GM20000 (cell line): ENCODE results near the gene RNF166.

Experiments used
- DNase-seq: peaks from one replicate; pipeline ENCODE4 v3.0.0; 2012; ENCODE audit warnings: low spot score
- CTCF ChIP-seq: IDR thresholded peaks from 2 replicates; pipeline ENCODE4 v1.5.1; 2012; ENCODE audit warnings: mild to moderate bottlenecking, control low read depth; ENCODE audit errors: extremely low read depth, missing control alignments

Gene RNF166

GRCh38 chr16:88655733-88656281 is 50.4 kb downstream of the RNF166 start:
- no peak for TF ChIP-seq CTCF

DNA sequence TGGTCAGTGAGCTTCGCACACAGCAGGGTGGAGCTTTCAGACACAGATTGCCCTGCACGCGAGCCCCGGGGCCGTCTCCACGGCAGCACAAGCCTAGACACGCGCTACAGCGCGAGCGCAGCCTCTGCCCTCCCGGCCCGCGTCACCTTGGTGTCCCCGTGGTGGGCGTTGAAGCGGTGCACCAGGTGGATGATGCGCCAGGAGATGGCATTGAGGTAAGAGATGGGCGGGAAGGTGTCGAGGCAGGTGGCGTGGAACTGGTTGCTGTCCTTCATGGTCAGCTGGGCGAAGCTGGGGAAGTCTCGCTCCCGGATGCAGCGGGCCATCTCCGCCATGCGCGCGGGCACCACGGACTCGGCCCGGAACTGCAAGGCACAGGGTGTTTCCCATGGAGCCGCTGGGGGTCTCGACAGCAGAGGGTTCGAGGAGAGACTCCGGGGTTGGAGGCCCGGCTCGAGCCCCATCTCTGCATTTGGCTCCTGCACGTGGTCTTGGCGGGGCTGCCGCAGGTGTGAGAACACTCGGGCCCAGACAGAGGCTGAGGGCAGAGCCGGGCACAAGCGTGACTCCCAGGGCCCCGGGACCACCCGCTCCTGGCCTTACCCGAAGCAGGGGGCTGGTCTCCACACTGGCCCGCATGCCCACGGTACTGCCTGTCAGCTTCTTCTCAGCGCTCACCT is 51.0 kb downstream of the RNF166 start:
- TF ChIP-seq CTCF: no peak

More at GRCh38 chr16:88655733-88656281, 50.4 kb downstream of the RNF166 start:
- DNase-seq: no peak

DNA sequence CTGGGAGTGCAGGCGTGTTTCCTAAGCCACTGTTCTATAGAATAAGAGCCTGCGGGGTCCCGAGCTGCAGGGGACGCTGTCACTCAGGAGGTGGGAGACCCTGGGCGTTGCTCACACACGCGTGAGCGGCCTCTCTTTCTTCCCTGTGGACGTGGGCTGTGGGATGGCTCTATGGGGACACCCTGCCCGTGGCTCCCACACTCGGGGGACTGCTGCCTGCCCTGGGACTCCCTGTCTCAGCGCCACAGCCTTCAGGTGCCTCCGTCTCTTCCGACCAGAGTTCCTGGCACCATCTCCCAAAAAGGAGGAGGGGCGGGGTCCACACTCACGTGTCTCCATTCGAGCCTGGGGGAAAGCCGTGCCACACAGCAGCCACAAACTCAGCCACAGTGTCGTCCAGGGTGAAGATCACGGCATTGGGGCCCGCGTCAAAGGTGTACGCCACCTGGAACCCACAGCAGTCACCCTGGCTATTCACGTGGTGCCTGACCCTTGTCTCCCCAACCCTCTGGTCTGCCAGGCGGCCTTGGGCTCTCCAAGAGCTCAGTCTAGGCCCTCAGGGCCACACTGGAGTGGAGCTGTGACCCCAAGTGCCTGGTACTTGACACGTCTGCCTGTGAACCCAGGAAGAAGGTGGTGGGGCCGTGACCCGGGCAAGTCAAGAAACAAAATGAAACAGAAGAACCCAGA is 51.7 kb downstream of the RNF166 start:
- no peak for DNase-seq
- no peak for TF ChIP-seq CTCF

More for the DNA sequence above, 51.0 kb downstream of the RNF166 start:
- no peak for DNase-seq

DNA sequence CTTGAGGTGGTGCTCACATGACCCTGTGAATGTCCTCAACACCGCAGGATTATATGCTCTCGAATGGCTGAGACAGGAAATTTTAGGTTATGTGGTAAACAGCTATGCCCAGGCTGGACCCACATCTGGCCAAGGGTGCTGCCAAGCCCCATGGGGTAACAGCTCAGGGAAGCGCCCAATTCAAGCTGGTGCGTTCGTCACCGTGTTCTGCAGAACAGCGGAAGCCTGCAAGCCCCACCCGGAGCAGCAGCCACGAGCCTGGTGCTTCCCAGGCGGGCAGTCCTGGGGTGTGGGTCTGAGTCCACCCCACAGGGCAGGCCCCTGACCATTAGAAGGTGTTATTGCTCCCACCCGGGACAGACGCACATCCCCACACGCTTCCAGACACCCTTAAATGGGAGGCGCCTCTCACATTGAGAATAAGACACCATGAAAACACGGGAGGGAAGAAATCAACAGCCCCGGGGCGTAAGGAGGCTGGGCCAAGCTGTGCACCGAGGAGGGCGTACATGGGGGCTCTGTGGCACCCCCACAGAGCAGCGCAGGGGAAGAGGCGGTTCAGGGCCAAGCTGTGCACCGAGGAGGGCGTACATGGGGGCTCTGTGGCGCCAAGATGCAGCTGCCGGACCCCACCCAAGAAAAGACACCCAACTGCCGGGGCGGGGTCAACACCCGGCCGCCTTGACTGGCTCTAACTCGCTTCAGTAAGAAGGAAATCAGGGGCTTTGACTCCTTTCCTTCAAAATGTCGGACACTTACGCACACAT is 52.4 kb downstream of the RNF166 start:
- no peak for DNase-seq
- no peak for TF ChIP-seq CTCF

GRCh38 chr16:88653101-88653500 is 53.1 kb downstream of the RNF166 start:
- DNase-seq: no peak
- no peak for TF ChIP-seq CTCF

- no peak for DNase-seq
- TF ChIP-seq CTCF: no peak
These were observed 53.5 kb downstream of the RNF166 start for GRCh38 chr16:88652762-88653063.
